ENCODE measurements around the gene MAN1A2.

Gene MAN1A2

GRCh38 chr1:117562581-117563491 lies 195.6 kb downstream of the MAN1A2 start:
- DNase-seq: no peak

DNA sequence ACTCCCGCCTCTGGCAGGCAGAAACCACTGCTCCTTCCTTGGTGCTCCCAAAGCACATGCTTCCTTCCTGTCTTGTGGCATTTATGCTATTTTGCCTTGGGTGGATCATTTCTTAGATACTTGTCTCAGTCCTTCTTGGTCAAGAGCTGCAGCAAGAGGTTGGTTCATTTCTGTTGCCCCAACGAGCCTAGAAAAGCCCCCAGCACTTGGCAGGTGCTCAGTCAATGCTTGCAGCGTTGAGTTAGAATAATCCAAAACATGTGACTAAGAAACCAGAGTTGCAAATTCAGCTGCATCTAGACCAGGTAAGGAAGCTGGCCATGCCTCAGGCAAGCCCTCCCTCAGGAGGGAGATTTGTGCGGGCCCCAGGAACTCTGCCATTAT lies 196.2 kb downstream of the MAN1A2 start:
- no peak for DNase-seq

DNA sequence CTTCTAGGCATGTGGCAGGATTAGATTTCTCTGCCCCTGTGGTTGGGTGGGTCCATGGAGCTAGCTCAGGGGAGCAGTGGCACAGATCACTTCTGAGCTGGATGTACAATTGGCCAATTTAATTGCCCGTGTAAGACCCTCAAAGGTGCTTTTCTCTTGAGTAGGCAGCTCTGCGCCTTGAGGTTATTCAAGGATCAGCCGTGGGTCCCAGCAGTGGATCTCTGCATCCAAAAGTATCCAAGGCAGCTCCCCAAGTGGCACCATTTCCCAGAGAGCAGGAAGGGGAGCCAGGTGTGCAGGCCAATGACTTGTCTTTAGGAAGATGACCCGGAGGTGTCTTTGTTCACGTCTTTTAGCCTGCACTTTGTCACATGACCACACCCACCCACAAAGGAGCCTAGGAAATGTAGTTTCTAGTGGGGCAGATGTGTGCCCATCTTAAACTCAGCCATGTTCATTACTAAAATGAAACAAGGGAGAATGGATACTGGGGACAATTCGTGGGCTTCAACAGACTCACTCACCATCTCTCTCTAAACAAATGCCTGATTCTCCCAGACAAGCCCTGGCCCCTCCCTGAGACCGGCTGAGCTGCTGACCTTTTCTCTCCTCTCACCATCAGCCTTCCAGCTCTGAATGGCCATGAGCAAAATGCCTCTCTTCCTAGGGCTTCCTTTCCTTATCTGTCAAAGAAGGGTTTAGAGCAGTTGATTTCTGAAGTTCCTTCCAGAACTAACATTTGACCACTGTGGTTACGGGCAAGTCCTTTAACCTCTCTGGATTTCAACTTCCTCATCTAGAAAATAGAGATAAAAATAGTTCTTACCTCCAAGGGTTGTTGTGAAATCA lies 197.2 kb downstream of the MAN1A2 start:
- DNase-seq: no peak

- DNase-seq: no peak
Observed at GRCh38 chr1:117565076-117565556, 197.9 kb downstream of the MAN1A2 start.

- no peak for DNase-seq
Observed at GRCh38 chr1:117565745-117566455, 198.7 kb downstream of the MAN1A2 start.

GRCh38 chr1:117566556-117566955 lies 199.3 kb downstream of the MAN1A2 start:
- no peak for DNase-seq

GRCh38 chr1:117567435-117567834 lies 200.2 kb downstream of the MAN1A2 start:
- no peak for DNase-seq

DNA sequence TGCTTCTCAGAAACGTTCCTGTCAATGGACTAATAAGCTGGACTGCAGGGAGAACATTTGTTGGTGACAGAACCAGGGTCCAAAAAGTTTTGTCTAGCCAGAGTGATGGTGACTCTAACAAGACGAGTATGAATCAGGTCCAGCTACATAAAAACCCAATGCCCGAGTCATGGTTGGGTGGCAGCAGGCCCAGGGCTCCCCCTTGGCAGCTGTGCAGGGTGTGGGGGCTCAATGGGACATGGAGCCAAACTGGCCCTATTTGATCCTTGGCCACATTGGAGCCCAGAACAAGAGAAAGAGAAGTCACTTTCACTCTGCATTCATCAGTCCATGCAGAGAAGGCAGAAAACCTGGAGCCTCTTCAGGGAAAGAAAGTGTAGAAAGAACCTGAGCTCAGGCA lies 200.7 kb downstream of the MAN1A2 start:
- no peak for DNase-seq

- DNase-seq: no peak
Observed at GRCh38 chr1:117568999-117569398, 201.8 kb downstream of the MAN1A2 start.

- DNase-seq: no peak
Observed at GRCh38 chr1:117569856-117570255, 202.6 kb downstream of the MAN1A2 start.

DNA sequence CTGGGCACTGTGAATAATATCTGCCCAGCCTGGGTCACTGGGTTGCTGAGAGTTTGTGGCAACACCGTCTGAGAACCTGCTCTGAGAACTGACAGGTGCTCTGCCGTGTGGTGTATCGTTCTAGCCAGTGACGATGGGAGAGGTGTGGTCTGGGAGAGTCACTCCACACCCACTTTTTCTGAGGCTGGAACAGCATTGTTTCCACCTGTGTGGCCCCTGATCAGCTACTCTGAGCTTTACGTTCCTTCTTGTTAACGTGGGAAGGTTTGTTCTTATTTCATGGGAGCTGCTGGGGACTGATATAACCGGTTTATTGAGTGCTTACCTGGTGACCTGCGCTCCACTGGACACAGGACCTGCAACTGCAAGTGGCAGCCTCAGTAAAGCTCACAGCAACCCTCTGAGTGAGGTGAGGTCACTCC lies 203.8 kb downstream of the MAN1A2 start:
- no peak for DNase-seq

GRCh38 chr1:117571496-117571895 lies 204.2 kb downstream of the MAN1A2 start:
- no peak for DNase-seq

- DNase-seq: peak; percentile 11
Observed at GRCh38 chr1:117572546-117572945, 205.3 kb downstream of the MAN1A2 start.

DNA sequence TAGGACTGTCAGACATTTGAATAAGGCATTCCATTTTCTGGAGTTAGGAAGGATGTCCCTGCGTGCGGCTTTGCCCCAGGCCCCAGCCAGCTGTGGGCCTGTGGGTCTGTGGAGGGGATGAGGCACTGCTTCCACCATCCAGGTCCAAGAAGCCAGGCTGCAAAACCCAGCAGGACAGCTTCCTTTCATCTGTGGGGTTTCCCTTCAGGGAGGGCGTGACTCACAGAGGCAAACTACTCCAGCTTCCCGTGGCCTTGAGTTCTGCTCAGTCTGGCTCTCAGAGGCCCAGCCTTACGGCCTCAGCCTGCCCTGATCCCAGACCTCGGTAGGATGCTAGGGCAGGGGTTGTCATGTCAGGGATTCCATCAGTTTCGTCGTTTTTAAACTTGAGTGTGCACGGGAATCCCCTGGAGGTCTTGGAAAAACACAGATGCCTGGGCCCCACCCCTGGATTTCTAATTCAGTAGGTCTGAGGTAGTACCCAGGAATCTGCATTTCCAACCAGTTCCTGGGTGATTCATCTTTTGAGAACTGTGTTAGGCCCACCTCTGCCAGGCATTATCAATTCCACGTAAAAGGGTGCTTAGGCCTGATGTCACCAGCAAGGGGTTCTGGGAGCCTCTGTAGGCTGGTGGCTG lies 206.3 kb downstream of the MAN1A2 start:
- no peak for DNase-seq

DNA sequence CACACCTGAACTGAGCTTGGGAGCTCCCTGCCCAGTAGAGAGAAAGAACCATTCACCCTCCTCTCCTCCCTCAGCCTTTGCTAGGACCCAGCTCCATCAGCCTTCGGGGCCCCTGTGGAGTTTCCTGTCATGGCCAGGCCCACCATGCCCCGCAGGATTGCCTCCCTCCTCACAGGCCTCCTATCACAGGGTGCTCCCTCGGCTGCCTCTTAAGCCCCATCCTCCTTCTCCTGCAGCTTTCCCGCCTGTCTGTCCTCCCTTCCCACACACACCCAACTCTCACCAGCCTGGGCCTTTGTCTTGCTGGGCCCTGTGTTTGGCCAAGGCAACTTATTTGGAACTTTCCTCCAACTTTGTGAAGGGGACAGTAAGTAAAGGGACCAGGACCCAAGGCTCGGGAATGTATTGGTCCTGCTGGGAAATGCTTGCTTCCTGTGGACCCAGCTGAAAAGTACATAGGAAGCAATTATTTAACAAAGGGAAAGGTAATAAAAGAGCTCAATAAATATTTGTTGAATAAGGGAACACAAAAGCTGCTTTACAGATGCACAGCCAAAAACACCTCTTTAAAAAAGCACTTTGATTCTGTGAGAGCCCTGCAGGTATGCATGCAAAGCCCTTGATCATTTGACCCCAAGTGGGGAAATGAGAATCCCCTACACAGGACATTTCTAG lies 207.0 kb downstream of the MAN1A2 start:
- no peak for DNase-seq

DNA sequence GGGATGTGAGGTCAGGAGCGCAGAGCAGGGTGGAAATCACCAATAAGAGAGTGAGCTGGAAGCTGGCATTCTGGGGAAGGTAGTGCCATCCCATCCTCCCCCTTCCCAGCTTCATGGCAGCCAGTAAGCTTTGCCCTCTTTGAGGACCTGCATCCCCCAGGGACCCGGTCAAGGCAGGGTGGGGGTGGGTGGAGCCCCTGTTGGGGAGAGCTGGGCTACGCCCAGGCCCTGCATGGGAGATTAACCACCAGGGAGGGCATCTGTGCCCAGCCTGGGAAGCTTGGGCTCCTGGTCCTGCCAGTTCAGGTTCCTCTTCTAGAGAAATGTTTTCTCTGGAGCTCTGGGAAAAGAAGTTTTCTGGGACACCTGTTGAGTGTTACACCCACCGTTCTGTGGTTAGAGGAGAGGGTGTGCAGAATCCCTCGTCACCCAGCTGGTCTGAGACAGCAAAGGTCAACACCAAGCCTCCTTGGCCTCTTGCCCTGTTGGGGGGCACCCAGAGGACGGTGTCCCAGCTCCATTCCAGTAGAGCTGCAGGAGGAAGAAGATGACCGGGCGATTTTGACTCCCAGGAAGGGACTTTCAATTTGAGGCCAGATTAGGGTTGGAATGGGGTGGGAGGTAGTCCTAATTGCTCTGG lies 208.5 kb downstream of the MAN1A2 start:
- DNase-seq: no peak

DNA sequence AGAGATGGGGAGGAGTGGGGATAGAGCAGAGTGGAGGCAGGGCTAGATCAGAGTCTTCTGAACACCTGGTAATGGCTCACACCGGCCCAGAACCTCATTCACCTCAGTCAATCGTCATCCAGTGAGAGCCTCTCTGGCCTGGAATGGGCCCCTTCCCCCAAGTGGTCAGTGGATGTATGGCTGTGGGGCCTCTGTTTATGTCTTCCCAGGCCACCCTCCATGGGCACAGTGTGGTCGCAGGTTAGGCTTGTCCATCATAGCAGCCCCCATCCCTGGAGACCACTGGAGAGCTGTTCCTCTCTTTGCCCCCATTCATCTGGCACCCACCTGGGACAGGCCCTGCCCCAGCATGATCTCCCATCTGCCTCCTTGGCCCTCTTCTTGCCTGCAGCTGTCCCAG lies 209.0 kb downstream of the MAN1A2 start:
- no peak for DNase-seq

- no peak for DNase-seq
Observed at GRCh38 chr1:117577191-117577885, 210.1 kb downstream of the MAN1A2 start.

DNA sequence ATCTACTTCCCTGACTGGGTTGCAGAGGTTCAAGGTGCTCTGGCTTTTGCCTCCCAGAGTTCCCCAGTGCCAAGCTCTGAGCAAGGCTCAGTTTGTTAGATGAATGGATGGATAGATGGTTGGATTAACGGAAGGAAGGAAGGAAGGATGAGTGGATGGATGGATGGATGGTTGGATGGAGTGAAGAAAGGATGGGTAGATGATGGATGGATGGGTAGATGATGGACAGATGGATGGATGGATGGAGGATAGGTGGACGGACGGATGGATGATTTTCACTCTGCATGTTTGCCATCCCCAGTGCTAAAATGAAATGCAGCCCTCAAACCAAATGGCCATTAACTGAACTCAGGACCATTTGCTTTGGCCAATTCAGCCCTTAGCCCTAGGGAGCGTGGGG lies 211.2 kb downstream of the MAN1A2 start:
- no peak for DNase-seq

Measured in stimulated activated CD4-positive, alpha-beta T cell treated with anti-CD3 and anti-CD28 coated beads, Interleukin-4, amount 100 ng/mL, for 24 hours (primary cell).